ENCODE results near the gene HNRNPA1.
"Not testable (repeated sequence)": the region's sequence is repeated elsewhere in the genome, so short reads cannot be mapped to it uniquely, and the experiment has no call there.

HNRNPA1 gene

GRCh38 chr12:54300225-54300731 is 19.8 kb downstream of the HNRNPA1 start:
- DNase-seq = no peak

- peak; percentile 85 for DNase-seq
These were observed 20.4 kb downstream of the HNRNPA1 start, which contains the start of gene NFE2 for GRCh38 chr12:54300732-54301427. NFE2 (minus strand) TSS chr12:54301015; CDS start chr12:54295248, 5,767 bp downstream.

- DNase-seq = no peak
These were observed 21.0 kb downstream of the HNRNPA1 start for GRCh38 chr12:54301428-54302048.

- no peak for DNase-seq
These were observed 23.1 kb downstream of the HNRNPA1 start for GRCh38 chr12:54303640-54304039.

GRCh38 chr12:54304187-54304810 is 23.8 kb downstream of the HNRNPA1 start:
- DNase-seq = peak; percentile 98

GRCh38 chr12:54306925-54307741 is 26.6 kb downstream of the HNRNPA1 start:
- peak; percentile 97 for DNase-seq

GRCh38 chr12:54311051-54311450 is 30.5 kb downstream of the HNRNPA1 start:
- DNase-seq = no peak

GRCh38 chr12:54312309-54312708 is 31.8 kb downstream of the HNRNPA1 start:
- DNase-seq = not testable (repeated sequence)

GRCh38 chr12:54321363-54321762 is 40.8 kb downstream of the HNRNPA1 start:
- DNase-seq = no peak

- peak; percentile 96 for DNase-seq
These were observed 44.3 kb downstream of the HNRNPA1 start, which contains the start of gene COPZ1 for GRCh38 chr12:54324617-54325441. COPZ1 (plus strand) TSS chr12:54325131; CDS start chr12:54325164, 33 bp downstream.

GRCh38 chr12:54325442-54326109 is 45.0 kb downstream of the HNRNPA1 start:
- DNase-seq = not testable (repeated sequence)

GRCh38 chr12:54328595-54329337 is 48.2 kb downstream of the HNRNPA1 start:
- no peak for DNase-seq

- no peak for DNase-seq
These were observed 49.2 kb downstream of the HNRNPA1 start for GRCh38 chr12:54329759-54330158.

- no peak for DNase-seq
These were observed 49.9 kb downstream of the HNRNPA1 start for GRCh38 chr12:54330442-54330841.

- DNase-seq = no peak
These were observed 50.9 kb downstream of the HNRNPA1 start for GRCh38 chr12:54331461-54331860.

- DNase-seq = no peak
These were observed 53.0 kb downstream of the HNRNPA1 start for GRCh38 chr12:54333420-54334034.

Measured in GDM1 (cell line).